Keratinocyte (primary cell): ENCODE data around the gene ARHGAP32.
"Not testable (repeated sequence)": the region's sequence is repeated elsewhere in the genome, so short reads cannot be mapped to it uniquely, and the experiment has no call there.

ENCODE experiments used
- CTCF ChIP-seq, 3 experiments: IDR thresholded peaks in 1 of 3; conservative IDR thresholded peaks in 1 of 3; optimal IDR thresholded peaks in 1 of 3; 2 replicates in 2 of 3; 3 replicates in 1 of 3; pipeline versions ENCODE3 to v1.5.1; 2011; ENCODE audit warnings: low read length in 3 of 3, mild to moderate bottlenecking in 3 of 3, moderate library complexity in 2 of 3, control low read depth in 1 of 3, inconsistent platforms in 1 of 3; ENCODE audit not compliant: insufficient read depth in 2 of 3; ENCODE audit errors: extremely low read depth in 1 of 3
- EZH2 ChIP-seq: IDR thresholded peaks from one replicate; pipeline ENCODE4 v1.6.1; 2012; ENCODE audit warnings: inconsistent platforms, mild to moderate bottlenecking, low read length, moderate library complexity

GRCh38 chr11:129157080-129157479 is 35.0 kb downstream of the ARHGAP32 start:
- TF ChIP-seq EZH2; CTCF (optimal IDR thresholded peaks at IDR 0.05 in 1 of 3, IDR thresholded peaks at IDR 0.05 in 1 of 3, conservative IDR thresholded peaks at IDR 0.05 in 1 of 3; ENCODE audit: extremely low read depth in 1 of 3, insufficient read depth in 2 of 3, low read length in 3 of 3): not testable (repeated sequence)
